Caco-2 (cell line): ENCODE data around the gene COX5B. TPM values are rescaled to one million over a fixed set of nuclear protein-coding genes. Genes with fewer than 3 reads are reported as not detected.

Source experiments
- BruUV-seq: library from RNA; stranded (reverse); fragments of 400-500 nt; replicated peaks from 2 replicates; lab custom pipeline; 2021; lab: Mats Ljungman, UMichigan
- CTCF ChIA-PET: fragments of 300-600 bp; sonication (Branson Sonifier 250); formaldehyde crosslinking; loops from one replicate; lab custom pipeline; 2022; ENCODE audit warnings: antibody characterized with exemption; lab: Charles Lee
- POLR2A ChIA-PET: fragments of 300-600 bp; sonication (Branson Sonifier 250); formaldehyde crosslinking; loops from one replicate; lab custom pipeline; 2022; ENCODE audit warnings: antibody characterized with exemption; lab: Charles Lee
- DNase-seq, 2 experiments: peaks; one replicate each; pipeline versions ENCODE4 v3.0.0 to v3.0.0-alpha.2; 2020 to 2022
- H3K27me3 ChIP-seq: replicated peaks from 2 replicates; pipeline ENCODE4 v1.6.0; 2011; ENCODE audit warnings: low read length; ENCODE audit not compliant: control insufficient read depth, insufficient read depth
- H3K36me3 ChIP-seq: 2 replicates; pipeline ENCODE4 v1.5.1; 2011; ENCODE audit warnings: low read length; ENCODE audit not compliant: control insufficient read depth, insufficient read depth
- H3K4me1 ChIP-seq: fragments of 250-450 bp; sonication (Bioruptor Pico); 2 replicates; pipeline ENCODE4 v1.5.1; 2020; ENCODE audit warnings: mild to moderate bottlenecking
- H3K4me3 ChIP-seq: 2 replicates; pipeline ENCODE4 v1.5.1; 2011; ENCODE audit warnings: low read depth, mild to moderate bottlenecking, control low read depth, low read length
- H3K9me3 ChIP-seq: fragments of 250-450 bp; sonication (Bioruptor Pico); 2 replicates; pipeline ENCODE4 v1.5.1; 2020; ENCODE audit warnings: mild to moderate bottlenecking, moderate library complexity
- H3K27ac Mint-ChIP-seq: one replicate; pipeline ENCODE4 v1.8.0; 2022; ENCODE audit warnings: mixed read lengths; ENCODE audit not compliant: unreplicated experiment
- H3K27me3 Mint-ChIP-seq: one replicate; pipeline ENCODE4 v1.8.0; 2022; ENCODE audit warnings: mixed read lengths; ENCODE audit not compliant: insufficient read depth, unreplicated experiment
- H3K36me3 Mint-ChIP-seq: one replicate; pipeline ENCODE4 v1.8.0; 2022; ENCODE audit warnings: mild to moderate bottlenecking, mixed read lengths; ENCODE audit not compliant: insufficient read depth, unreplicated experiment
- H3K4me1 Mint-ChIP-seq: one replicate; pipeline ENCODE4 v1.8.0; 2022; ENCODE audit warnings: low read depth, mixed read lengths; ENCODE audit not compliant: unreplicated experiment
- H3K4me3 Mint-ChIP-seq: one replicate; pipeline ENCODE4 v1.8.0; 2022; ENCODE audit warnings: mild to moderate bottlenecking, moderate library complexity, mixed read lengths; ENCODE audit not compliant: unreplicated experiment
- H3K9me3 Mint-ChIP-seq: one replicate; pipeline ENCODE4 v1.8.0; 2022; ENCODE audit warnings: mixed read lengths; ENCODE audit not compliant: unreplicated experiment
- CTCF ChIP-seq, 2 experiments: fragments of 200-600 bp in 1 of 2; IDR thresholded peaks; 1 replicate in 1 of 2; 2 replicates in 1 of 2; pipeline versions ENCODE4 v1.5.1 to v1.8.0; 2011 to 2022; ENCODE audit warnings: antibody characterized with exemption in 1 of 2, control low read depth in 1 of 2, inconsistent platforms in 1 of 2, low read depth in 1 of 2, low read length in 1 of 2, mild to moderate bottlenecking in 1 of 2, moderate library complexity in 1 of 2; ENCODE audit not compliant: insufficient read depth in 1 of 2, severe bottlenecking in 1 of 2, unreplicated experiment in 1 of 2
- intact Hi-C: fragments of 100-400 bp; cut with micrococcal nuclease; formaldehyde crosslinking; loops from one replicate; pipeline ENCODE4 v1.10.0; 2022; ENCODE audit not compliant: unreplicated experiment
- total RNA-seq: library from RNA; stranded (reverse); gene quantifications from 2 replicates; pipeline ENCODE4 v1.2.3, GENCODE V29; 2022

COX5B gene
- total RNA-seq, 1 experiment from 2014 or later = 313 TPM

GRCh38 chr2:97653473-97653872 is 7.6 kb downstream of the COX5B start:
- no peak overlapping the region for H3K4me3 Mint-ChIP-seq
- BruUV-seq = TSS peak; percentile 6

GRCh38 chr2:97653874-97654273 is 8.0 kb downstream of the COX5B start:
- H3K4me1 ChIP-seq = no peaks in the 10 kb centered on the region
- no TSS peak for BruUV-seq
- TF ChIP-seq CTCF (IDR thresholded peaks at IDR 0.05; ENCODE audit: insufficient read depth in 1 of 2, low read depth in 1 of 2, low read length in 1 of 2, severe bottlenecking in 1 of 2, unreplicated experiment in 1 of 2) = no peak
- CTCF ChIA-PET = no interaction called here
- intact Hi-C loops = no loop called here
- H3K27me3 ChIP-seq = no peaks in the 10 kb centered on the region
- H3K4me1 Mint-ChIP-seq = no peaks in the 10 kb centered on the region
- peaks cover 2% of the 10 kb centered on the region; the same call in 1 of the 2 replicates for H3K36me3 ChIP-seq
- no peaks in the 10 kb centered on the region for H3K27me3 Mint-ChIP-seq
- POLR2A ChIA-PET = no interaction called here
- no peak overlapping the region for H3K27ac Mint-ChIP-seq
- DNase-seq = no peak
- peaks cover 47% of the 10 kb centered on the region for H3K36me3 Mint-ChIP-seq
- H3K9me3 ChIP-seq = no peaks in the 10 kb centered on the region
- H3K4me3 Mint-ChIP-seq = no peak overlapping the region
- H3K4me3 ChIP-seq = no peak overlapping the region
- H3K9me3 Mint-ChIP-seq = peaks cover 18% of the 10 kb centered on the region

More at GRCh38 chr2:97653473-97653872, 7.6 kb downstream of the COX5B start:
- no peak overlapping the region for H3K27ac Mint-ChIP-seq
- ChIA-PET POLR2A (no interaction called here), CTCF (no interaction called here)
- peaks cover 51% of the 10 kb centered on the region for H3K36me3 Mint-ChIP-seq
- peaks cover 2% of the 10 kb centered on the region; the same call in 1 of the 2 replicates for H3K36me3 ChIP-seq
- no peaks in the 10 kb centered on the region for H3K27me3 ChIP-seq
- no peaks in the 10 kb centered on the region for H3K4me1 Mint-ChIP-seq
- peaks cover 18% of the 10 kb centered on the region for H3K9me3 Mint-ChIP-seq
- H3K9me3 ChIP-seq = no peaks in the 10 kb centered on the region
- H3K4me3 ChIP-seq = no peak overlapping the region
- no peaks in the 10 kb centered on the region for H3K27me3 Mint-ChIP-seq
- TF ChIP-seq CTCF (IDR thresholded peaks at IDR 0.05; ENCODE audit: insufficient read depth in 1 of 2, low read depth in 1 of 2, low read length in 1 of 2, severe bottlenecking in 1 of 2, unreplicated experiment in 1 of 2) = no peak
- no peaks in the 10 kb centered on the region for H3K4me1 ChIP-seq
- intact Hi-C loops = no loop called here
- DNase-seq = no peak

DNA sequence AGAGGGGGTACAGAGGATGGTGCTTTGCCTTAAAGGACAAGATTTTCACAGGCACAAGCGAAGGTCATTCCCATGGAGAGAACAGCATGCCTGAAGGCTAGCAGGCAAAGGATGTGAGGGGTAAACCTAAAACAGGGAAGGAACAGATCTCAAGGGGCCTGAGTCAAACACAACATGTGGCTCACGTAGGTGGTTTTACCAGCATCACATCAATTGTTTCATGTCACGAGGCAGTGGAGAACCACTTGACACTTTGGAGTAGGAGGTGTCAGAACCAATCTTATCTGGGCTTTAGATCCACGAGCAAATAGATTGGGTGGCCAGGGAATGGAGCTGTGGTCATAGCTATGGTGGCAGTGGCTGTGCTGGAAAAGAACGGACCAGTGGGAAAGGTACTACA is 8.4 kb downstream of the COX5B start:
- Histone ChIP-seq H3K4me1 (no peaks in the 10 kb centered on the region), H3K27me3 (no peaks in the 10 kb centered on the region), H3K9me3 (no peaks in the 10 kb centered on the region), H3K4me3 (no peak overlapping the region), H3K36me3 (peaks cover 2% of the 10 kb centered on the region; the same call in 1 of the 2 replicates)
- intact Hi-C loops = no loop called here
- no peak for DNase-seq
- Mint-ChIP-seq H3K4me1 (no peaks in the 10 kb centered on the region), H3K27me3 (no peaks in the 10 kb centered on the region), H3K27ac (no peak overlapping the region), H3K9me3 (peaks cover 18% of the 10 kb centered on the region), H3K36me3 (peaks cover 42% of the 10 kb centered on the region), H3K4me3 (no peak overlapping the region)
- ChIA-PET POLR2A (no interaction called here), CTCF (no interaction called here)
- no TSS peak for BruUV-seq
- TF ChIP-seq CTCF (IDR thresholded peaks at IDR 0.05; ENCODE audit: insufficient read depth in 1 of 2, low read depth in 1 of 2, low read length in 1 of 2, severe bottlenecking in 1 of 2, unreplicated experiment in 1 of 2) = no peak
